Measurements from ENCODE around the gene CDH4.

Gene CDH4

GRCh38 chr20:61499859-61500554 lies 247.9 kb downstream of the CDH4 start:
- TF ChIP-seq CTCF (IDR thresholded peaks at IDR 0.05; ENCODE audit: low read depth, low read length) = no peak
- no peak overlapping the region for H3K4me3 ChIP-seq (ENCODE audit: low read depth, low read length)

DNA sequence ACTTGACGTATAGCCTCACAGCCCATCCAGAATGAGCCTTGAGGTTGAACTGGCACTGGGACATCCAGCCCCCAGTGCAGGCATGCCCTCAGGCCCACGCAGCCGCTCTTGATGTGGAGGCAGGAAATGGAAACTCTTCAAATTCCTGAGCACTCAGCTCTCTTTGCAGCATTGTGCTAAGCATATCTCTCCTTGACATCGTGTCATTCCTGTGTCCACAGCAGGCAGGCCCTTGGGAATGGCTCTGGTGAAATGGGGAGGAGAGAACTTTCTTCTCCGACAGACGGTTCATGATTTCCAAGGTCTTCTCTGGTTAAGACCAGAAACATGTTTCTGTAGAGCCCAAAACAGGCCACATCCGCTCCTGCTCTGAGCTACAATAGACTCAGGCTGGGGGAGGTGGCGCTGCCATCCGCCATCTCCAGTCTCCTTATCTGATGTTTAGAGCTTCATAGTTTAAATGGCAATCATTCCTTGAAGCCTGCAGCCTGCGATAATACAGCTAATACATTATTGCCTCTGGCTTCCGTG lies 248.8 kb downstream of the CDH4 start:
- H3K4me3 ChIP-seq (ENCODE audit: low read depth, low read length) = no peak overlapping the region

GRCh38 chr20:61502433-61502832 lies 250.4 kb downstream of the CDH4 start:
- no peak for TF ChIP-seq CTCF (IDR thresholded peaks at IDR 0.05; ENCODE audit: low read depth, low read length)
- no peak overlapping the region for H3K4me3 ChIP-seq (ENCODE audit: low read depth, low read length)

More for the DNA sequence above, 248.8 kb downstream of the CDH4 start:
- TF ChIP-seq CTCF (IDR thresholded peaks at IDR 0.05; ENCODE audit: low read depth, low read length) = no peak

GRCh38 chr20:61503106-61503505 lies 251.0 kb downstream of the CDH4 start:
- no peak for TF ChIP-seq CTCF (IDR thresholded peaks at IDR 0.05; ENCODE audit: low read depth, low read length)
- H3K4me3 ChIP-seq (ENCODE audit: low read depth, low read length) = no peak overlapping the region

DNA sequence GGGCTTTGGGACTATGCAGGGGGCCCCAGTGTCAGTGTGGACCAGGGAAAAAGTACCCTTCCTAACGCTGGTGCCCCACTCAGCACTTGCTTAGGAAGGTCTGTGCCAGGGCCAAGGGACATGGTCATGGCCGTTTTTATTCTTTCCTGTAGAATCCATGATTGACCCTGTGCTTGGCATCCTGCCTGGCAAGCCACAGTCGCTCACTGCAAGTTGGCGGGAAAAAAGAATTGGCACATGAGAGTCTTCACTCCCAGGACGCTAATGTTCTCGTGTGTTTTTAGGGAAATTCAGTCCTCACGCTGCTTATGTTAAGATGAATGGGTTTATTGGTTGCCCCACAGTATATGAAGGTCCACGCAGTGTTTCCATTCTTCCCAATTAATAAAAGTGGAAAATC lies 253.4 kb downstream of the CDH4 start:
- H3K4me3 ChIP-seq (ENCODE audit: low read depth, low read length) = no peak overlapping the region
- TF ChIP-seq CTCF (IDR thresholded peaks at IDR 0.05; ENCODE audit: low read depth, low read length) = no peak

DNA sequence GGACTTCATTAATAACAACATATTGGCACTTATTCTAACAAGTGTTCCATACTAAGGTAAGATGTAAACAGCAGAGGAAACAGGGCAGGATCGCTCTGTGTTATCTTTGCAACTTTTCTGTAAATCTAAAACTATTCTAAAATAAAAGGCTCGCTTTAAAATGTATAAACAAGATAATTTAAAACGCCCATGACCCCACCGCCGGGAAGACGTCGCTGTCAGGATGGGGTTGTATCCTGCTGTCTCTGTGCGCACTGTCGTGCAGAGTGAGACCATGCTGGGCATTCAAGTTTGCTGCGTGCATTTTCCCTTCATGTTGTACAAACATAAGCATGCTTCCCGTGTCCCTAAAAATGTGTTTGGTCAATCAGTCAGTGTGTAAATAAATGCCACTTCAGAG lies 255.7 kb downstream of the CDH4 start:
- TF ChIP-seq CTCF (IDR thresholded peaks at IDR 0.05; ENCODE audit: low read depth, low read length) = no peak
- H3K4me3 ChIP-seq (ENCODE audit: low read depth, low read length) = no peak overlapping the region

DNA sequence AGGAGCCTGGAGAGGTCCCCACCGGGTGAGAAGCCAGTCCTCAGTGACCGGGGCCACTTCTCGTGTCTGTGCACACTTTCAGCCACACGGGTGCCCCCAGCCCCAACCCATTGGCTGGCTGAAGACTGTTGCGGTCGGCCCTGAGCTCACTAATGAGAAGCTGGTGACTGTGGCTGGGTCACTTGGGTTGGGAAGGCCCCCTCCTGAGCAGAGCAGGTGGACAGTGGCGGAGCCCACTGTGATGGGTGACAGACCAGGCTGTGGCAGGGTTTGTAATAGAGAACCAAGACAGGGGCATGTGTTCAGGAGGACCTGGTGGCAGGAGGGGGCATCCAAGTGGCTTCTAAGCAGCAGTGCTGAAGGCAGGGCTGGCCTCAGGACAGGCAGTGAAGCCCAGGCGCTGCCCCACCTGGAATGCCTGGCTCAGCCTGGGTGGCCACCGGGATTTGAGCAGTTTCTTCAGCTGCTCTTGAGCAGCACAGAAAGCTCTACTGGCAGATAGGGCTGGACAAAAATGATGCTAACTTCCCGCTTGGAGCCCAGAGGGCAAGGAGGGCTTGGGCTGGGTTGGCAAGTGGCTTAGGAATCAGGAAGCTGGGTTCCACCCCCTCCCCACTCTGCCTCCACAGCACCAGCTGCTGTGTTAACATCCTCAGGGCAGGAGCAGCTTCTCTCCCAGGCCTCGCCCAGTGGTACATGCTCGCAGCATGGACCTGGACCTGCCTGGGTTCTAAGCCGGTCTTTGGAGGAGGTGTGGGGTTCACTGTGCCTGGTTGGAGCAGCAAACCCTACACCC lies 256.4 kb downstream of the CDH4 start:
- no peak for TF ChIP-seq CTCF (IDR thresholded peaks at IDR 0.05; ENCODE audit: low read depth, low read length)
- H3K4me3 ChIP-seq (ENCODE audit: low read depth, low read length) = no peak overlapping the region
